Karpas-422 (cell line): Measurements from ENCODE around the gene IBSP. TPM values are rescaled to one million over a fixed set of nuclear protein-coding genes. Genes with fewer than 3 reads are reported as not detected.

Experiments used
- DNase-seq: peaks from one replicate; pipeline ENCODE4 v3.0.0-alpha.2; 2015
- H2AFZ ChIP-seq: fragments of 200-600 bp; sonication (generic); 2 replicates; pipeline ENCODE4 v1.6.1; 2014; ENCODE audit warnings: antibody characterized with exemption, low read length, mixed read lengths
- H3K27ac ChIP-seq: fragments of 200-600 bp; sonication (generic); 2 replicates; pipeline ENCODE4 v1.5.1; 2014; ENCODE audit warnings: mild to moderate bottlenecking, low read length, moderate library complexity
- H3K27me3 ChIP-seq: fragments of 200-600 bp; sonication (generic); 2 replicates; pipeline ENCODE4 v1.6.1; 2014; ENCODE audit warnings: low read length, mixed read lengths
- H3K36me3 ChIP-seq: fragments of 200-600 bp; sonication (generic); 2 replicates; pipeline ENCODE4 v1.6.1; 2014; ENCODE audit warnings: low read length, mixed read lengths; ENCODE audit not compliant: insufficient read depth
- H3K4me1 ChIP-seq: fragments of 200-600 bp; sonication (generic); 2 replicates; pipeline ENCODE4 v1.6.1; 2014; ENCODE audit warnings: mild to moderate bottlenecking, low read length, mixed read lengths
- H3K4me2 ChIP-seq: fragments of 200-600 bp; sonication (generic); 2 replicates; pipeline ENCODE4 v1.6.1; 2014; ENCODE audit warnings: low read length, low read depth, mild to moderate bottlenecking; ENCODE audit not compliant: poor library complexity, severe bottlenecking
- H3K4me3 ChIP-seq: fragments of 200-600 bp; sonication (generic); 2 replicates; pipeline ENCODE4 v1.5.1; 2014; ENCODE audit warnings: mild to moderate bottlenecking, antibody characterized with exemption, low read length, mixed read lengths
- H3K79me2 ChIP-seq: fragments of 200-600 bp; sonication (generic); 2 replicates; pipeline ENCODE4 v1.6.1; 2014; ENCODE audit warnings: mild to moderate bottlenecking, low read length, mixed read lengths
- H3K9ac ChIP-seq: fragments of 200-600 bp; sonication (generic); 2 replicates; pipeline ENCODE4 v1.6.0; 2014; ENCODE audit warnings: low read length
- H3K9me2 ChIP-seq: fragments of 200-600 bp; sonication (generic), shearing (Covaris generic); replicated peaks from 2 replicates; pipeline ENCODE4 v1.6.0; 2014; ENCODE audit warnings: mild to moderate bottlenecking, low read length, moderate library complexity; ENCODE audit not compliant: insufficient read depth
- H3K9me3 ChIP-seq: fragments of 300-700, 200-600 bp; sonication (generic); 2 replicates; pipeline ENCODE4 v1.6.1; 2014; ENCODE audit warnings: low read length, mixed read lengths
- H4K20me1 ChIP-seq: fragments of 200-600 bp; sonication (generic); 2 replicates; pipeline ENCODE4 v1.6.1; 2014; ENCODE audit warnings: mild to moderate bottlenecking, antibody characterized with exemption, low read length, low read depth; ENCODE audit not compliant: insufficient read depth
- total RNA-seq: library from RNA; depleted of rRNA; stranded (reverse); fragments of >200 nt; shearing (Covaris generic); gene quantifications from 2 replicates; pipeline ENCODE4 v1.2.3, GENCODE V29; 2014; ENCODE audit warnings: low replicate concordance

IBSP gene
- total RNA-seq, 1 experiment from 2014 or later, result not detected

- H3K9me3 ChIP-seq, result no peaks in the 10 kb centered on the region
- no peaks in the 10 kb centered on the region for H3K9me2 ChIP-seq
- H2AFZ ChIP-seq, result no peak overlapping the region
- H3K27me3 ChIP-seq, result no peaks in the 10 kb centered on the region
- no peaks in the 10 kb centered on the region for H3K36me3 ChIP-seq
- H3K9ac ChIP-seq, result no peak overlapping the region
- H3K79me2 ChIP-seq, result no peaks in the 10 kb centered on the region
- no peak overlapping the region for H3K4me3 ChIP-seq
- DNase-seq, result no peak
- no peak overlapping the region for H3K4me2 ChIP-seq
- no peaks in the 10 kb centered on the region for H3K4me1 ChIP-seq
- no peaks in the 10 kb centered on the region for H4K20me1 ChIP-seq
- no peak overlapping the region for H3K27ac ChIP-seq
Observed at GRCh38 chr4:87803421-87803820, 4.1 kb downstream of the IBSP start.

GRCh38 chr4:87804871-87805270 lies 5.5 kb downstream of the IBSP start:
- Histone ChIP-seq H3K36me3 (no peaks in the 10 kb centered on the region), H3K9ac (no peak overlapping the region), H3K79me2 (no peaks in the 10 kb centered on the region), H3K9me2 (no peaks in the 10 kb centered on the region), H3K27ac (no peak overlapping the region), H3K27me3 (no peaks in the 10 kb centered on the region), H3K4me3 (no peak overlapping the region), H3K9me3 (no peaks in the 10 kb centered on the region), H3K4me1 (no peaks in the 10 kb centered on the region), H2AFZ (no peak overlapping the region), H3K4me2 (no peak overlapping the region), H4K20me1 (no peaks in the 10 kb centered on the region)
- DNase-seq, result no peak

DNA sequence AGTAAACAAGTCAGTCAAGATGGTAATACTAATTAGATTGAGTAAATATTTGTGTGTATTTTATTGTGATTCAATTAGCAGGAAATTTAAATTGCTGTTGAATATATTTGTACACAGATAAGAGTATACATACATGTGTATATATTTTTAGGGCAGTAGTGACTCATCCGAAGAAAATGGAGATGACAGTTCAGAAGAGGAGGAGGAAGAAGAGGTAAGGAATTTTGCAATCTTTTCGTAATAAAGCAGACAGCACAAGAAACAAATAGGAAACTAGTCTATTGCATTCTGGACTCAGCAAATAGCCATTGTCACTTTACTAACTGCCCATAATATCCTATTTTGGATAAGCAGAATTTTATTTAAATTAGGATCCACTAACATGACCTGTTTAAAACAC lies 6.6 kb downstream of the IBSP start:
- Histone ChIP-seq H3K9me2 (no peaks in the 10 kb centered on the region), H3K9ac (no peak overlapping the region), H3K27ac (no peak overlapping the region), H2AFZ (no peak overlapping the region), H3K9me3 (no peaks in the 10 kb centered on the region), H3K36me3 (no peaks in the 10 kb centered on the region), H3K79me2 (no peaks in the 10 kb centered on the region), H3K27me3 (no peaks in the 10 kb centered on the region), H3K4me2 (no peak overlapping the region), H3K4me3 (no peak overlapping the region), H3K4me1 (no peaks in the 10 kb centered on the region), H4K20me1 (no peaks in the 10 kb centered on the region)
- no peak for DNase-seq

GRCh38 chr4:87806520-87806919 lies 7.2 kb downstream of the IBSP start:
- Histone ChIP-seq H3K9me2 (no peaks in the 10 kb centered on the region), H3K9me3 (no peaks in the 10 kb centered on the region)

GRCh38 chr4:87807402-87807801 lies 8.0 kb downstream of the IBSP start:
- no peaks in the 10 kb centered on the region for H3K4me1 ChIP-seq
- no peak overlapping the region for H3K27ac ChIP-seq
- no peak for DNase-seq
- H3K4me2 ChIP-seq, result no peak overlapping the region
- H3K27me3 ChIP-seq, result no peaks in the 10 kb centered on the region
- H3K9me3 ChIP-seq, result no peaks in the 10 kb centered on the region
- H3K4me3 ChIP-seq, result no peak overlapping the region
- H3K36me3 ChIP-seq, result no peaks in the 10 kb centered on the region
- H3K9ac ChIP-seq, result no peak overlapping the region
- no peak overlapping the region for H2AFZ ChIP-seq
- H3K79me2 ChIP-seq, result no peaks in the 10 kb centered on the region
- H3K9me2 ChIP-seq, result no peaks in the 10 kb centered on the region
- H4K20me1 ChIP-seq, result no peaks in the 10 kb centered on the region

More at GRCh38 chr4:87806520-87806919, 7.2 kb downstream of the IBSP start:
- H2AFZ ChIP-seq, result no peak overlapping the region
- H3K27me3 ChIP-seq, result no peaks in the 10 kb centered on the region
- H3K27ac ChIP-seq, result no peak overlapping the region
- H3K4me2 ChIP-seq, result no peak overlapping the region
- no peaks in the 10 kb centered on the region for H3K79me2 ChIP-seq
- H3K4me3 ChIP-seq, result no peak overlapping the region
- no peak for DNase-seq
- H3K9ac ChIP-seq, result no peak overlapping the region
- no peaks in the 10 kb centered on the region for H3K4me1 ChIP-seq
- H4K20me1 ChIP-seq, result no peaks in the 10 kb centered on the region
- H3K36me3 ChIP-seq, result no peaks in the 10 kb centered on the region

- Histone ChIP-seq H3K36me3 (no peaks in the 10 kb centered on the region), H3K4me2 (no peak overlapping the region), H3K9ac (no peak overlapping the region), H3K79me2 (no peaks in the 10 kb centered on the region), H3K27me3 (no peaks in the 10 kb centered on the region), H3K9me2 (no peaks in the 10 kb centered on the region), H2AFZ (no peak overlapping the region), H3K9me3 (no peaks in the 10 kb centered on the region), H3K4me3 (no peak overlapping the region), H3K4me1 (no peaks in the 10 kb centered on the region), H3K27ac (no peak overlapping the region), H4K20me1 (no peaks in the 10 kb centered on the region)
- no peak for DNase-seq
Observed at GRCh38 chr4:87811977-87812376, 12.6 kb downstream of the IBSP start.

- H3K9ac ChIP-seq, result no peak overlapping the region
- no peak overlapping the region for H2AFZ ChIP-seq
Observed at GRCh38 chr4:87819281-87819919, 20.0 kb downstream of the IBSP start.

DNA sequence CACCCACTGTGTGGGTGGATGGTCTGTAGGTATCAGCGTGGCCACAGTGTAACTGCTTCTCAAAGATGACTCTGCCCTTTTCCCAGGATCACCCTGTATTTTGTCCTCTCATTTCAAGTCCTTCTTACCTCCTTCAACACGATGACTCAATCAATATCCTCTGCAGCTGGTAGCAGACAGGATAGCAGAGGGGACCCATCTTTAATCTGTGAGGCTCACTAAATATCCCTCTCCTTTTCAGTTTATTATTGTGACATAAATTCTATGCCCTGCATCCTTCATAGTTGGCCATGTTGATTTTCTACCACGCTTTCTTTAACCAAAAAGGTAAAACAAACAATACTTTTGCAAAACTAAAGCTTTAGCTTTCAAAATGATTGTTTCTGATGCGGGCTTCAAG lies 23.8 kb downstream of the IBSP start:
- Histone ChIP-seq H3K36me3 (no peaks in the 10 kb centered on the region), H2AFZ (no peak overlapping the region), H3K9me3 (no peaks in the 10 kb centered on the region), H3K9ac (no peak overlapping the region), H3K79me2 (no peaks in the 10 kb centered on the region), H3K9me2 (no peaks in the 10 kb centered on the region), H4K20me1 (no peaks in the 10 kb centered on the region), H3K27ac (no peak overlapping the region), H3K4me1 (no peaks in the 10 kb centered on the region), H3K4me2 (no peak overlapping the region), H3K4me3 (no peak overlapping the region), H3K27me3 (no peaks in the 10 kb centered on the region)
- no peak for DNase-seq

More at GRCh38 chr4:87819281-87819919, 20.0 kb downstream of the IBSP start:
- Histone ChIP-seq H4K20me1 (no peaks in the 10 kb centered on the region), H3K27ac (no peak overlapping the region), H3K4me1 (no peaks in the 10 kb centered on the region), H3K79me2 (no peaks in the 10 kb centered on the region), H3K36me3 (no peaks in the 10 kb centered on the region), H3K4me3 (no peak overlapping the region), H3K27me3 (no peaks in the 10 kb centered on the region), H3K9me2 (no peaks in the 10 kb centered on the region), H3K4me2 (no peak overlapping the region), H3K9me3 (no peaks in the 10 kb centered on the region)
- no peak for DNase-seq
